Stimulated activated CD8-positive, alpha-beta memory T cell treated with anti-CD3 and anti-CD28 coated beads, Interleukin-4, amount 100 ng/mL, for 48 hours (primary cell): Measurements from ENCODE around the gene HMOX1.
"Not testable (repeated sequence)": the region's sequence is repeated elsewhere in the genome, so short reads cannot be mapped to it uniquely, and the experiment has no call there.

Experiments used
- DNase-seq: peaks from one replicate; pipeline ENCODE4 v3.0.0-alpha.2; 2020

The HMOX1 gene

DNA sequence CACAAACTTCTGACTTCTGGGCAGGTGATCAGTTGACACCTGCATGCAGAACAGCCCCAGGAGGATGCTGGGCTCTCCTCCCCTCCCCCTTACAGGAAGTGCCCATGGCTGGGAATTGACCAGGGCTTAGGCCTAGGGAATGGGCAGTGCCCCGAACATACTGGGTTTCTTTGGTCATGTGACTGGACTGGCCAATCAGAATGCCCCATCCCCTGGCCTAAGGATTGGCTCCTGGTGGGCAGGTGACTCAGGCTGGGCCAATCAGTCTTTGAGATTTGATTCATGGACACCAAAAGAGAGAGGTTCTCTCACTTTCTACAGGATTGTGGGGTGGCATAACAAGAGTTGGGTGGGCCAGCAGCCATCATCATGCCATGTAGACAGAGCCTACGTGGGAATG is 56.2 kb downstream of the HMOX1 start:
- DNase-seq: peak; percentile 63

DNA sequence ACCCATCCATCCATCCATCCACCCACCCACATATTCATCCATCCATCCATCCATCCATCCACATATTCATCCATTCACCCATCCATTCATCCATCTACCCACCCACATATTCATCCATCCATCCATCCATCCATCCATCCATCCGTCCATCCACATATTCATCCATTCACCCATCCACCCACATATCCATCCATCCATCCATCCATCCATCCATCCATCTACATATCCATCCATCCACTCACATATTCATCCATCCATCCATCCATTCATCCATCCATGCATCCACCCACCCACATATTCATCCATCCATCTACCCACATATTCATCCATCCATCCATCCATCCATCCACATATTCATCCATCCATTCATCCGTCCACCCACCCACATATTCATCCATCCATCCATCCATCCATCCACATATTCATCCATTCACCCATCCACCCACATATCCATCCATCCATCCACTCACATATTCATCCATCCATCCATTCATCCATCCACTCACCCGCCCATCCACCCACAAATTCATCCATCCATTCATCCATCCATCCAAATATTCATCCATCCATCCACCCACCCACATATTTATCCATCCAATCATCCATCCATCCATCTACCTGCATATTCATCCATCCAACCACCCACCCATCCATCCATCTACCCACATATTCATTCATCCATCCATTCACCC is 57.9 kb downstream of the HMOX1 start:
- not testable (repeated sequence) for DNase-seq

DNA sequence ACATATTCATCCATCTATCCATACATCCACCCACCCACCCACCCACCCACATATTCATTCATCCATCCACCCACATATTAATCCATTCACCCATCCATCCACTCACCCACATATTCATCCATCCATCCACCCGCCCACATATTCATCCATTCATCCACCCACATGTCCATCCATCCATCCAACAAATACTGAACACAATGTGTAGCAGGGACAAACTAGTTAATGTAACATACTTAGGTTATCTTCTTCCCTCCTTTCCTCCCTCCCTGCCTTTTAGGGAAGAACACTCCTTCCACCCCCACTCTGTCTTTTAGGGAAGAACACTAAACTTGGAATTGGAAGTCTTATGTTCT is 58.4 kb downstream of the HMOX1 start:
- DNase-seq: no peak

DNA sequence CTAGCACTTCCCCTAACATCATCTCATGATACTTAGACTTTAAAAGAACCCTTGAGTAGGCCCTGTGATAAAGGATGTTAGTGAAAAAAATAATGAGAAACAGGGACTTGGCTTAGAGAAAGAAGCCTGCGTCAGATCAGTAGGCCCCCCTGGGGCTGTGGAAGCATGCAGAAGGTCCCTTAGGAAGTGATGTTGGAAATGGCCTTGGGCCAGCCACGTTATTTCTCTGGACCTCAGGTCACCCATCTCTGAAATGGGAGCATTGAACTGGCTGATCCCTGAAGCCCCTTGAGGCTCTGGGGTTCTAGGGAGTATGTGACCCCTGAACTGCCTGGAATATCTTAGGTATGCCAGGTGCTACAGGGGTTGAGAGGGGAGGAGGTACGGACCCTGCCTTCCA is 59.2 kb downstream of the HMOX1 start:
- DNase-seq: no peak

DNA sequence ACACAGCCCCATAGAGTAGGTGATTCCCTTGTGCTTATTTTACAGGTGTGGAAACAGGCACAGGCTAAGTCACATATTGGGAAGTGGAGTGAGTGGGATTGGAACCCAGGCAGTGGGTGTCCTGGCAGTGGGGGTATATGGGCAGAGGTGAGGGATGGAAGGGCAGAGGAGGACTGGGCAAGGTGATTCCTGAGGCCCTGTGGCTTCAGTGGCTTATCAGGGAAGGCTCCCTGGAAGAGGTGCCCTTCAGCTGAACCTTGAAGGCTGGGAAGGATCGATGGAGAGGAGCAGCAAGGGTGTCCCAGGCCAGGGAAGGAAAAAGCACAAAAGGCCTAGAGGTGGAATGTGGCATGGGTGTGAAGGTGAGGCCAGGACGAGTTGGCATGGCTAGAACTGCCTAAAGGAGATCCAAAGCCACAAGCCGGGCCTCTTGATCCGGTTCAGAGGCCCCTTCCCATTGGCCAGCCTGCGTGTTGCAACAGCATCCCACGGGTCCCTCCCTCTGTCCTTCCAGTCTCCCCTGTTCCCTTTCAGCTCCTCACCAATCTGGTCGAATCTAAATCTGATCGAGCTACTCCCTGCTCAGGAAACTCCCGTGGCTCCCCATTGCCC is 60.7 kb downstream of the HMOX1 start:
- DNase-seq: no peak

DNA sequence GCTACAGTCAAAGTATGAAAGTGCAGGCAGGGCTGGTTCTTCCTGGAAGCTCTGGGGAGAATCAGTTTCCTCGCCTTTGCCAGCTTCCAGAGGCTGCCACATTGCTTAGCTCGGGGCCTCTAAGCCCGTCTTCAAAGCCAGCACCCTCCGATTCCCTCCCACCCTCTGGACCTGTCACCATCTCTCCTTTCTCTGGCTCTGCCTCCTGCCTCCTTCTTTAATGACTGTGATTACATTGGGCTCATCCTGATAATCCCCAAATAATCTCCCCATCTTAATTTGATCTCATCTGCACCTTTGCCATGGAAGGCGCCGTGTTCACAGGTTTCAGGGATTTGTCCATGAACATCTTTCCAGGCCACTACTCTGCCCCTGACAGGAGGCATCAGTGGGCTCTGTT is 61.6 kb downstream of the HMOX1 start:
- DNase-seq: no peak

DNA sequence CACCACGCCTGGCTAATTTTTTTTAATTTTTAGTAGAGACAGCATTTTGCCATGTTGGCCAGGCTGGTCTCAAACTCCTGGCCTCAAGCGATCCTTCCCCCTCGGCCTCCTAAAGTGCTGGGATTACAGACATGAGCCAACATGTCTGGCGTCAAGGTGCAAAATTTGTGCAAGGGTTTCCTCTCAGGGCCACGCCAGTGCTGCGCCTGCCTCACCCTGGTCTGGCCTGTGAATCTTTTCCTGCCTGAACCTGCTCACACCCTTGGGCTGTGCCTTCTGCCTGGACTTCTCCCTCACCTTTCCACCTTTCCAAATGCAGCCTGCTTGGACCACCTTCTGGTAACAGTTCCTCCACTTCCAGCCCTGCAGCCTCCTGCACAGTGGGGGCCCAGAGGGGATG is 62.4 kb downstream of the HMOX1 start:
- DNase-seq: no peak
